K562 (cell line): Measurements from ENCODE around the gene SRBD1. TPM values are rescaled to one million over a fixed set of nuclear protein-coding genes. Genes with fewer than 3 reads are reported as not detected.
A peak's percentile ranks its signal among the peaks of the same experiment; 100 is the strongest.

Experiments used
- ADNP ChIP-seq: fragments of 200-800 bp; sonication (Bioruptor generic); IDR thresholded peaks from 2 replicates; pipeline ENCODE4 v1.6.1; 2016; ENCODE audit warnings: missing genetic modification characterization, missing compliant biosample characterization
- ARID1B ChIP-seq: fragments of 450-650 bp; IDR thresholded peaks from 2 replicates; pipeline ENCODE4 v1.6.1; 2016; ENCODE audit warnings: antibody characterized with exemption, mild to moderate bottlenecking, inconsistent platforms
- CEBPB ChIP-seq: fragments of 450-650 bp; IDR thresholded peaks from 2 replicates; pipeline ENCODE4 v1.6.1; 2016; ENCODE audit warnings: missing genetic modification characterization, missing compliant biosample characterization
- CREB1 ChIP-seq, 2 experiments: sonication (generic) in 1 of 2; formaldehyde crosslinking in 1 of 2; IDR thresholded peaks; 2 replicates each; pipeline versions ENCODE4 v1.6.1 to v1.8.0; 2012 to 2022; ENCODE audit warnings: inconsistent platforms in 1 of 2, mild to moderate bottlenecking in 1 of 2, missing genetic modification reagents in 1 of 2, moderate library complexity in 1 of 2
- CTCFL ChIP-seq: IDR thresholded peaks from 2 replicates; pipeline ENCODE4 v1.6.1; 2011; ENCODE audit warnings: borderline replicate concordance, low read depth, mild to moderate bottlenecking, moderate library complexity, low read length; ENCODE audit not compliant: insufficient read depth, poor library complexity, severe bottlenecking
- ESRRA ChIP-seq: fragments of 450-650 bp; IDR thresholded peaks from 2 replicates; pipeline ENCODE4 v1.6.1; 2014; ENCODE audit warnings: low read depth, mild to moderate bottlenecking, moderate library complexity, borderline replicate concordance
- FOXJ2 ChIP-seq: fragments of 200-800 bp; sonication (Bioruptor generic); IDR thresholded peaks from 2 replicates; pipeline ENCODE4 v1.6.1; 2016; ENCODE audit warnings: missing genetic modification characterization, missing compliant biosample characterization
- L3MBTL2 ChIP-seq: fragments of 450-650 bp; IDR thresholded peaks from 2 replicates; pipeline ENCODE4 v1.6.1; 2016; ENCODE audit warnings: mild to moderate bottlenecking, moderate library complexity
- OTX1 ChIP-seq: fragments of 450-650 bp; formaldehyde crosslinking; IDR thresholded peaks from 2 replicates; pipeline ENCODE4 v1.4.0; 2022; ENCODE audit warnings: mild to moderate bottlenecking
- PHF8 ChIP-seq: fragments of 200-600 bp; sonication (generic); IDR thresholded peaks from 2 replicates; pipeline ENCODE4 v1.6.1; 2012; ENCODE audit warnings: mixed run types, mild to moderate bottlenecking, inconsistent platforms, low read length, moderate library complexity, borderline replicate concordance
- RBM25 ChIP-seq: fragments of 200-400 bp; formaldehyde crosslinking; IDR thresholded peaks from 2 replicates; pipeline ENCODE4 v1.6.1; 2018; ENCODE audit warnings: low read length, low read depth, moderate library complexity; ENCODE audit not compliant: severe bottlenecking
- RNF2 ChIP-seq: sonication (generic); IDR thresholded peaks from 2 replicates; pipeline ENCODE4 v1.6.1; 2016
- SAFB ChIP-seq: fragments of 200-400 bp; formaldehyde crosslinking; IDR thresholded peaks from 2 replicates; pipeline ENCODE4 v1.6.1; 2017; ENCODE audit warnings: low read depth, low read length, borderline replicate concordance
- TBP ChIP-seq: optimal IDR thresholded peaks from 2 replicates; pipeline ENCODE3; 2011; ENCODE audit warnings: low read depth, low read length, improper control_type of control experiment
- THAP7 ChIP-seq: fragments of 250-450 bp; sonication (Bioruptor Pico); IDR thresholded peaks from 2 replicates; pipeline ENCODE4 v1.5.0; 2021
- ZNF609 ChIP-seq: sonication (generic); formaldehyde crosslinking; IDR thresholded peaks from 2 replicates; pipeline ENCODE4 v1.8.1; 2023; ENCODE audit warnings: missing genetic modification reagents, mild to moderate bottlenecking, borderline replicate concordance
- polyA plus RNA-seq, 8 experiments: library from polyadenylated mRNA; depleted of rRNA in 4 of 8; stranded (reverse) in 5 of 8; unstranded in 3 of 8; fragments of >200 nt; fragmentation: Nextera tagmentation in 2 of 8; fragmentation: Illumina TruSeq in 1 of 8; extraction: Ambion mirVana in 2 of 8; extraction: Trizol in 1 of 8; gene quantifications; 2 replicates each; pipeline versions ENCODE4 v1.2.1 to v1.2.3, GENCODE V29; 2011 to 2014; ENCODE audit warnings: inconsistent platforms in 1 of 8, missing spikeins in 1 of 8
- total RNA-seq, 7 experiments: library from RNA; depleted of rRNA in 6 of 7; stranded (reverse); fragments of >200 nt in 6 of 7; fragmentation: Illumina TruSeq in 2 of 7; extraction: Trizol in 2 of 7; gene quantifications; 2 replicates each; pipeline versions ENCODE4 v1.2.1 to v1.2.3, GENCODE V29; 2011 to 2021; ENCODE audit warnings: low replicate concordance in 1 of 7
- TF ChIP-seq, protein P1 (sequence below): sonication (generic); formaldehyde crosslinking; IDR thresholded peaks from 2 replicates; pipeline ENCODE4 v1.8.0; 2022; ENCODE audit warnings: mild to moderate bottlenecking, missing genetic modification reagents
- TF ChIP-seq, protein P2 (sequence below): sonication (generic); formaldehyde crosslinking; IDR thresholded peaks from 2 replicates; pipeline ENCODE4 v1.8.0; 2022; ENCODE audit warnings: missing genetic modification reagents, mild to moderate bottlenecking, moderate library complexity, borderline replicate concordance

The SRBD1 gene
- total and polyA plus RNA-seq, 9 of the 15 experiments (the other 6 are each of a cell fraction or from before 2014, with no cell fraction given): 6.9 to 23.2 (median 14.7) TPM

DNA sequence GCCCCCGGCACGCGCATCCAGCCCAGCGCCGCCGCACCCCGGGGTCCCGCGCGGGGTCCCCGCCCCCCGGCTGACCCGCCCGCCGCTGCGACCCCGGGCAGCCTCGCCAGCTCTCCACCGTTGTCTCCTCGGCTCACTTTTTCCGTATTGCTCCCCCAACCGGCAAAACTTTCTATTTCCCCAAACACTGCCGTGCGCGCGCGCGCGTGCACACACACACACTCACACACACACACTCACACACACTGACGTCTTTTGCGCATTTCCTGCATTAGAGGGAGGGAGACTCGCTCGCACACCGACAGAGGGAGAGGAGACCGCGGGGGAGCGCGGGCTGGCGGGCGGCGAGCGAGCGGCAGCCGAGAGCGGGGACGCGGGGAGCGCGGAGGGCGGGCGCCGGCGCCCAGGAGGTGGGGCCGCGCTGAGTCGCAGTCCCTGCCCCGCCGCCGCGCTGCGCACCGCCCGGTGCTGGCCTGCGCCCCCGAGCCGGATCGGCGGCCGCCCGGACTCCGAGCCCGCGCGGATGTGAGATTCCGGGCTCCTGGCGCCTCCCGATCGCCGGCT lies 39.9 kb upstream of the SRBD1 start (continued):
- TF ChIP-seq ARID1B (no peak; the same call in 1 of the 2 replicates), PHF8 (no peak; the same call in 1 of the 2 replicates), ZNF609 (no peak), L3MBTL2 (peak; percentile 33; the same call in 1 of the 2 replicates), CREB1 (IDR thresholded peaks at IDR 0.05) (peak; percentile 64), CREB1 (CRISPR knock-in tag; IDR thresholded peaks at IDR 0.05) (peak; percentile 79), FOXJ2 (tag) (no peak), ESRRA (peak; percentile 24; the same call in 1 of the 2 replicates), RNF2 (no peak), TBP (no peak), THAP7 (CRISPR knock-in tag) (no peak), OTX1 (CRISPR knock-in tag) (peak; percentile 80), RBM25 (no peak), ADNP (no peak), CEBPB (tag) (no peak), CTCFL (no peak), SAFB (no peak)
- TF ChIP-seq, protein P1, sequence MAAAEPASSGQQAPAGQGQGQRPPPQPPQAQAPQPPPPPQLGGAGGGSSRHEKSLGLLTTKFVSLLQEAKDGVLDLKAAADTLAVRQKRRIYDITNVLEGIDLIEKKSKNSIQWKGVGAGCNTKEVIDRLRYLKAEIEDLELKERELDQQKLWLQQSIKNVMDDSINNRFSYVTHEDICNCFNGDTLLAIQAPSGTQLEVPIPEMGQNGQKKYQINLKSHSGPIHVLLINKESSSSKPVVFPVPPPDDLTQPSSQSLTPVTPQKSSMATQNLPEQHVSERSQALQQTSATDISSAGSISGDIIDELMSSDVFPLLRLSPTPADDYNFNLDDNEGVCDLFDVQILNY (CRISPR knock-in tag): no peak
- TF ChIP-seq, protein P2, sequence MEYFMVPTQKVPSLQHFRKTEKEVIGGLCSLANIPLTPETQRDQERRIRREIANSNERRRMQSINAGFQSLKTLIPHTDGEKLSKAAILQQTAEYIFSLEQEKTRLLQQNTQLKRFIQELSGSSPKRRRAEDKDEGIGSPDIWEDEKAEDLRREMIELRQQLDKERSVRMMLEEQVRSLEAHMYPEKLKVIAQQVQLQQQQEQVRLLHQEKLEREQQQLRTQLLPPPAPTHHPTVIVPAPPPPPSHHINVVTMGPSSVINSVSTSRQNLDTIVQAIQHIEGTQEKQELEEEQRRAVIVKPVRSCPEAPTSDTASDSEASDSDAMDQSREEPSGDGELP (CRISPR knock-in tag): peak; percentile 62; the same call in 1 of the 2 replicates
